AG08395 (cell line): ENCODE measurements around the gene EIF3K.

Experiments used
- DNase-seq: peaks from one replicate; pipeline ENCODE4 v3.0.0; 2012; ENCODE audit warnings: mixed read lengths, low spot score

The EIF3K gene

DNA sequence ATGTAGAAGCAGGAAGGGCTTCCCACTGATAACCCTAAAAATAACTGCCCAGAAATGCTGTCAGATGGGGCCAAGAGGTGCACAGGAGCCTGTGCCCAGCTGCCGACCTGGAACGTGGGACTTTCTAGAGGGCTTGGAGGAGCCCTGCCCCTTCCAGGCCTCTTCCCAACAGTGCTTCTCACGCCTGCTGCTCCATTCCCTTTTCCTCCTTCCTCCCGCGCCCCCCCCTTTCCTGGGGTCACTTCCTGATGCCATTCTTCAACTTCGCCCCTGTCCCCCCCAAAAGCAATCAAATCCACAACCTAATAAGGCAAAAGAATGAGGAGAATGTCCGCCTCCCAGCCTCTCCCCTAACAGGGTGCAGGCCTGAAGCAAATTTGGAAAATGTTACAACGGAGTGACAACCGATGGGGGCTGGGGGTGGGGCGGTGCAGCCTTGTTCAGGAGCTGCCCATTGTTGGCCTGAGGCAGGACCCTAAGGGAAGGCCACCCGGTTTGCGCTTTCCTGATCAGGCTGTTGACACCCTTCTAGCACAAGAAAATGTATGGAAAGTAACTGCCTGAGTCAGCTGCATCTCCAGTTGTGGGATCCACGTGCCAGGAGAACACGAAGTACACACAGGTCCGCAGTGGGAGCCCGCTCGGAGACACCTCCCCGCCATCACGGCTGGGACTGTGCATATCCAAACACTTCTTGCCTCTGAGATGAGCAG, 47.1 kb downstream of the EIF3K start:
- DNase-seq, result peak; percentile 71

DNA sequence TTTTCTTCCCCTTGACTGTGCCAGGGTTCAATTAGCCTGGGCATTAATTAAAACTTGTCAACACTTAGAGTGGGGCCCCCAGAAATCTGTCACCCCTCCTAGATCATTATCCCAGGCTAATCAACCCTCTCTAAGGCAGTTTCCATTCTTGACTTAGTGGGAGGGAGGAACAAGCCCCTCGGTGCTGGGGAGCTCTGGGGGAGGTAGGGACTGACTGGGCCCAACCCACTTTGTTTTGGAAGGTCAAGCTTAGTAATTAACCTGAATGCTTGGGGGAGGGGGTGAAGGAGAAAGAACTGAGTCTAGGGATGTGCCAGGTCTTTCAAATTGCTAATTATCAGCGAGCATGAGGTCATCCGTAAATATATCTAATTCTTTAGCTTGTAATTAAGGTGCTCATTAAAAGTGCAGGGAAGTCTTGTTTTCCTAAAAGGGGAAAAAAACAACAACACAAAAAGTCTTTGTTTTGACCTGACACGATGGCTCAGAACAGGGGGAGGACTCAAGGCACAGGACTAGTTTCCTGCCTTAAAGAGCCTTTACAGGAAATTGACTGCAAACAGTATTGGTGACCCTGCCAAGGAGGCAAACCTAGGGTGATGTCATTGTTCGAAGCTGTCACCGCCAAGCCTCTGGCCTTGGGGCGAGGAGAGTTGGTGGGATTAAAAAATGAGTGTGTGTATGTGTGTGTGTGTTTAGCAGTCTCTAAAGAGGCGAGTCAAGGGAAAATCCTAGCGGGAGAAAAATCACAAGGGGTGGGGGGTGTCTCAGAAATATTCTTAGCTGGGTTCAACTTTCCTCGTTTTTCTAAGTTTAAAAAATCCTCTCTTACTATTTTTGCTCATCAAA, 47.9 kb downstream of the EIF3K start:
- peak; percentile 71 for DNase-seq

DNA sequence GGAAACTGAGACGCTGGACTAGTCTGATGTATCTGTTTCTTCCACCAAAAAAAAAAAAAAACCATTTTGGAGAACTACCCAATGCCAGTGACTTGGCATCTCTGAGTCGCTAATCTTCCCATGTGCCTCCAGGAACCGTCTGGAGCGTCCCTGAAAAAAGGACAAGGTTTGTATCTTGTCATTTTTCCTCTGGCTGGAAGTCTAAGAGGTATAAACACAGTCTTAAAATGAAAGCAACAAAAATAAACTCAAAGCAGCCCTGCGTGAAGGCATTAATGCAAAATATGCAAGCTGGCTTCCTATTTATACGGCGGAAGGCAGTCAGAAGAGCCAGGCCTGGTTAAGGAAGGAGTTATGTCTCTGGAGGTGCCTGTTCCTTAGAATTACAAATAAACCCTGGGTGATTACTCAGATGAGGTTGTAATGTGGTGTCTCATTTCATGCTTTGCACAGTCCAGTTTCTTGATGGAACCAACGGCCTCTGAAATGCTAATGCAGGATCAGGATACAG, 48.7 kb downstream of the EIF3K start:
- peak; percentile 44 for DNase-seq

DNA sequence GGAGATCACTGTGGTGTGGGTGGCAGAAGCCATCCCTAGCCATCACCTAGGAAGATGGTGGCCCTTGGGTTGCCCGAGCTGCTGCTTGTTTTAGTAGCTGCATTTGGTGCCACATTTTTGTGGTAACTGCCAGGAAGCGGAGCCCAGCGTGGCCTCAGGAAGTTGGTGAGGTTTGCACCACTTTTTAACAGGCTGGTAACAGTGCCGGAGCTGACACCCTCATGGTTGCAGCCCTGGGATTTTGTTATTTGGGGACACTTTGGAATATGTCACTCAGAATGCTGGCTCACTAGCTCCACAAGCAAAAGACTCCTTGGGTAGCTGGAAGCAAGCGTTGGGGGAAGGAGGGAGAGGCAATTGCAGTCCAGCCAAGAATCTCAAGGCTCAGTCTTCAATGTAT, 50.6 kb downstream of the EIF3K start:
- DNase-seq, result no peak

DNA sequence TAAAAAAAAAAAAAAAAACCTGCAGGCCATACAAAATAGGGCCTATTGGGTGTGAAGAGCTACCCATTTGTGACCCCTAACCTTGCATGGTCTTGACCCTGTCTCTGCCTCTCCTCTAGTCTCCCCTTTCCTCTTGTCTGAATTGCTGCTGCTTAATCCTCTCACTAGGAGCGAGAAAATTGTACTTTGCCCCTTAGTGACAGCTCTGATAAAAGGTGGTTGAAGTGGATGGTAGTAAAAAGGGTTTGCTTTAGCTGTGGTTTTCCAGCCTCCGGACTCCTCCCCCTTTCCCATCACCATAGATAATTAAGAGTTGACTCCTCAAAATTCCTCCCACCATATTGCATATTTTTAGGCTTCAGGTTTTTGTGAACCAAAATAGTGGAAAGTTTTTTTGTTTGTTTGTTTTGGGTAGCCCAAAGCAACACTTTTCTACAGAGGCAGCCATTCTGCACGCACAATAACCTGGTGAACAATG, 52.0 kb downstream of the EIF3K start:
- peak; percentile 48 for DNase-seq

DNA sequence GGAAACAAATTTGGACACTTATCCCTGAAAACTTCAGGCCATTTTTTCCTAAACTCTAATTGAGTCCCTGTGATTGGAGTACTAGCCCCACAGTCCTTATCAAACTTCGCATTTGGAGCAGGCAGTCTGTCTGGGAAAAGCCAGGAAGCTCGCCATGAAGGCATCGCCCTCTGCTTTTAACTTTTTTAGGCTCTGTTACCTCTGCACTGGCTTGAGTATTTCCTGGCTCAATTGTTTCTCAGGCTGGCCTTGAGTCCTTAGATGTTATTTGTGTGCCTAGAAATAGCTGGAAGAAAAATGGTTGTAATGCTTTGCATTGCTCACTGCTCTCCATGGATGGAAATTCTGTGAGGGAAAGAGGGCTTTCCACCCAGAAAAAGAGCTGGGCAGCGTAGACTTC, 52.7 kb downstream of the EIF3K start:
- DNase-seq, result no peak

DNA sequence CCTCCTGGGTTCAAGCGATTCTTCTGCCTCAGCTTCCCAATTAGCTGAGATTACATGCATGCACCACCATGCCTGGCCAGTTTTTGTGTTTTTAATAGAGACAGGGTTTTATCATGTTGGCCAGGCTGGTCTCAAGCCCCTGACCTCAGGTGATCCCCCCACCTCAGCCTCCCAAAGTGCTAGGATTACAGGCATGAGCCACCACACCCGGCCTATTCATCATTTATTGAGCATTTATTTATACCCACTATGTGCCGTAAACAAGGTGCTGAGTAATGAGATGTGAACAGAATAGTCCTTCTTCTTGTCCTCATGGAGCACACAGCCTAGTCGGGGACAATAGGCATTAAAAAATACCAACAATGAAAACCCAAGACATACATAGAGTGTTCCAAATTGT, 54.0 kb downstream of the EIF3K start:
- DNase-seq, result no peak

DNA sequence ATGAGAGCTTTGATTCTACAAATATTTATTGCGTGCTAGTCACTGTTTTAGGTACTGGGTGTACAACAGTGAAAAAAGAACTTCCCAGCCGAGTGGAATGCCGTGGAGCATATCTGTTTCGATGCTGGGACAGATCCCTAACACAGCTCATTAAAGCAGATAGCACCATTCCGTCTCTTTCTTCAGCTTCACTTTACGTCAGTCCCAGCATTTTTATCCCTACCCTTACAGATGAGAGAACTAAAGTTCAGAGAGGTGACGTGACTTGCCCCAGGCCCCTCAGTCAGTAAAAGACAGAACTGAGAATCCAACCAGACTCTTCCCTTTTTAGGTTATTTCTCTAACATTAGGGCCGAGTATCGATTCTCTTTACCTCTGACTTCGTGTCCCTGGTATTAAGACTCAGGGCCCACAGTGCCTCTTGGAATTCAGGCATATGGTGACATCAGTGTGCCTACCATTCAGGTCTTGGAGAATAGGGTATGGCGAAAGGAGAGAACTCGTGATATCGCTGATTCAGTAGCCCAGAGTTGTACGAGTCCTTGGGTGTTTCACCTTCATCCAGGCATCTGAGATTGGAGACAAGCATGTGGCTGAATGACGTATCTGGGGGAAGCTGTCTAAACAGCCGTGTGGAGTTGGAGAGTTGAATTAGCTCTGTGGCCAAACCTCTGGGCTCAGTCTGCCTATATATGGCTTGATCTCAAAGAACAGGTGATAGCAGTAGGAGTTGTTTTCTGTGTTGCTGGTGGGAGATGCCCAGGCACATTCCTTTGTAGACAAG, 55.6 kb downstream of the EIF3K start:
- no peak for DNase-seq

DNA sequence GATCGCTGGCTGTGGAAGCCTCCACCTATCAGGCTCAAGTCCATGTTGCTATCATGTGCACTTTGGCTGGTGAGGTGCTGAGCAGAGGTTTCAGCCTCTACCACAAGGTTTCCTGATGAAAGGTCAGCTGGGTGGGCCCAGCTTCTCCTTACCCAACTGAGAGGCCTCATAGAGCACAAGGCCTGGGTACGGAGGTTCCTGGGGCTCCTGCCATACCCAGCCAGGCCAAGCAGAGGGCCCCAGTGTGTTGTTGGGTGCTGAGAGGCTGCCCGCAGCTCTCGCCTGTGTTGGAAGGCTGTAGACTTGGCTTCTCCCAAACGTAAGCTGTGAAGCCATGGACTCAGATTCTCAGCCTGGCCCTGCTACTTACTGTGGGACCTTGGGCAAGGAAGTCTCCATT, 56.6 kb downstream of the EIF3K start:
- DNase-seq, result no peak

DNA sequence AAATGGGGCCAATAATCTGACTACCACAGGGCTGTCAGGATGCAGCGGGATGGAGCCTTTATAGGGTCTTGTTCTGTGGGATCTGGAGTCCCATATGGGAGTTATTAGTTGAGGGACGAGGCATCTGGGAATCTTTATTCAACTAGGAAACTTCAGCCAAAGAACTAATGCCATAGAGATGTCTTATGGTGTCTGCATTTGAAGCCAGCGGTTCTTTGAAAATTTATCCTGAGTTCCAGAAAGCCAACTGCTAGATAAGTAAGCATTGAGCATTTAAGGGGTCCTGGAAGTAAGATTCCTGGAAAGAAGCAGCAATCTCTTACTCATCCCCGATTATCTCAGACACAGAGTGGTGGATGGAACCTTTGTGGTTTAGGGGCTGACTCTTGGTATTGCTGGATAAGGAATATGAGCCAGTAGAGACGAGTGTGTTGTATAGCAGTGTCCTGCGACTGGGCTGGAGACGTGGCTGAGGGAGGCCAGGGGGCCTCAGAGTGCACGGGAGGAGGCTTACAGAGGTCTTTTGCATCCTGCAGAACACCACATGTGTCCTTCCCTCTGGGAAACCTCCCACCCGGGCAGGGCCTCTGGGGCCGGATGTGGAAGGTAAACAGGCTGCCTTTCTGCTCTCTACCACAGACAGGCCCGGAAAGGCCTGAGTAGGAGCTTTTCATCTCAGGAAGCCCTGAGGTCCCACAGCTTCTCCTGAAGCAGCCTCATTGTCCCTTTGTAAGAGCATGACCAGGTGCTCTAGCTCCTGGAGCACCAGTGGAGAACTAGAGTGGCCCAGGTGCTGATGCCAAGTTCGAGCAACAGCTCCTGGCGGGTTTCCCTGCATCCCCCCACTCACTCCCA, 57.3 kb downstream of the EIF3K start:
- DNase-seq, result peak; percentile 47

DNA sequence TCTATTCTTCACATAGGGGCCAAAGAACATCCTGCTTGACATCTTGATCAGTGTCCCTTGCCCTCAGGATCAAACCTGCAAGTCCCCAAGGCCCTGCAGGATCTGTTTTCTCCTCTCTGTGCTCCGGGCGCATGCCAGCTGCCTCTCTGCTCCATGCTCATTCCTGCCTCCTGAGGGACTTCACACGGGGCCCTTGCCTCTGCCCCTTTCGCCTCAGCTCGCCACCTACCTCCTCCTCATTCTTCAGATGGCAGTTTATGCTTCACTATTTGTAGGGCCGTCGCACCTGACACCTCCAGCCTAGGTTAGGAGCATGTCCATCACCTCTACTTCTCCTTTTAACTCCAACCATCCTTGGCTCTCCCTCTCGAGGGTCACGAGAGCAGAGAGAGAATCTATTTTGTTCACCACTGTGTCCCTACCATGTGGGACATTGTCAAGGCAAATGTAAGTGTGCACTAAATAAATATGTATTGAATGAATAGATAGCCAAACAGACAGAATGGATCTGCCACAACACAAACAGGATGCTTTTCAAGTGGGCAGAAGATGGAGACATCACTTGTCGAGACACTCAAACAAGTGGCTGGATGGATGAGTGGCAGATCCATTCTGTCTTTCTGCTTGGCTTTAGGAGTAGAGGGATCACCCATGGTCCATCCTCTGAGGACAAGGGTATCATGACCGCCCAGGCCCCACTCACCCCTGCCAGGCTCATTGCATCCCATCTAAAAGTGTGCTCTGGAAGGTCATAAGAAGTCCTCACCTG, 58.1 kb downstream of the EIF3K start:
- no peak for DNase-seq

DNA sequence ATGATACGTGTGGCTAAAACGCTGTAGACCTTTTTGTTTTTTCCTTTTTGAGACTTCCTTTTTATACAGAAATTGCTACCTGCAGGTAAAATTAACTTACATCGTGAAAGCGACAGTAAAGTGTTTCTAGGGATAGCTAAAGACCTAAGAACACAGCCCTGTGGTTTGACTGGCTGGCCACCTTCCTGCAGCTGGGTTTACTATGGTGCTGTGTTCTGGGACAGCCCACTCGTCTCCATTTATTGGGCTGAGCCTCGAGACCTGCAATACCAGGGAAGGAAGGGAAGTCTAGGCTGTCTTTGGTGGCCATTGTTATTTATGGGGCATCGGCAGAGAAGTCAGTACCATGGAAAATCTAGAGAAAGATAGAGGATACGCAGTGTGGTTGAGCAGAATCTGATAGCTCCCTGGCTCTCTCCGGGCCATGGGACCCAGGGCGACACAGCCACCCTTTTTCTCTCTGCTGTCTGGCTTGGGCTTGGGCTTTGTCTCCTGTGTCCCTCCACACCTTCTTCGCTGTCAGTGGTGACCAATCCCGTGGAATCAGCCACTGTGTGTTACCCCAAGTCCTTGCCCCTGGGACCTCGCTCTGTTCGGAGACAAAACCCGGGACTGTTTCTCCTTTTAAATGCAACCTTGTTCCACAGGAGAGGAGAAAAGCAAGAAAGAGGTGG, 59.4 kb downstream of the EIF3K start:
- no peak for DNase-seq

DNA sequence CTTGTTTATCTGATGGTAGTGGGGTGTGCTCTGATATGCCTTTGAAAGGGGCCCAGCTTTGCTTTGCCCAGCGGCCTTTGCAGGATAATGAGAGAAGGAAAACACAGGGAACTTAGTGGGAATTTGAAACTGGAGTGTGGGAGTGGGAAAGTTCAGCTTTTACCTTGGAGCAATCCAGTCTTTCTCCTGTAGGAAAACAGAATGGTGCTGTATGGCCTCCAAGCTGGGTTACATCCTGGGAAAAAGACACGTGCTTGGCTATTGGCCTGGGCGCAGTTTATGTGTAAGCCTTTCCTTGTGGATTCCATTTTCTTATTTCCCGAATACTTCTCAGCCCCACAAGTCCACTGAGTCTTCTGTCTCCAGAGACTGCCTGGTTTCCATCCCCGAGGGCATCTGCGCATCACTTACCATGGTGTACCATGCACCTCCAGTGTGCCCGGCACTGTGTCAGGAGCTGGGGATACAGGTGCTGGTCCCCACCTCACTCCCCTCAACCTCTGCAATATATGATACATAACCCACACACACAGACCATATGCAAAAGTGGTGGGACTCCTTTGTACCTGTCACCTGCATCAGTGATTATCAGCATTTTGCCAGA, 60.0 kb downstream of the EIF3K start:
- no peak for DNase-seq

DNA sequence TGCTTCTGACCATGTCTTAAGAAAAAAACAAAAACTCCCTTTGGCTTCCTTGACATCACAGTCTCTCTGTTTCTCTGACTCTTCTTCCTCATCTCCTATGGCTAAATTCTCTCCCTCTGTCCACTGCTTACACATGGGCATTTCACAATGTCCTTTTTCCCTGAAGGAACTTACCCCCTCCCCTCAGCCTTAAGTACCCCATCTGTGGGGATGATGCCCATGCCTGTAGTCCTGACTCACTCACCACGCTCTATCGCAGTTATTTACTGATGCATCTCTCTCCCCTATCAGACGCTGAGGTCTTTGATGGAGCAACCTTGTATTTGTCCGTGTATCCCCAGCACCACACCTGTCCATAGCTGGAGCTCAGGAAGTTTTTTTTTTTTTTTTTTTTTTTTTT, 60.9 kb downstream of the EIF3K start:
- no peak for DNase-seq

DNA sequence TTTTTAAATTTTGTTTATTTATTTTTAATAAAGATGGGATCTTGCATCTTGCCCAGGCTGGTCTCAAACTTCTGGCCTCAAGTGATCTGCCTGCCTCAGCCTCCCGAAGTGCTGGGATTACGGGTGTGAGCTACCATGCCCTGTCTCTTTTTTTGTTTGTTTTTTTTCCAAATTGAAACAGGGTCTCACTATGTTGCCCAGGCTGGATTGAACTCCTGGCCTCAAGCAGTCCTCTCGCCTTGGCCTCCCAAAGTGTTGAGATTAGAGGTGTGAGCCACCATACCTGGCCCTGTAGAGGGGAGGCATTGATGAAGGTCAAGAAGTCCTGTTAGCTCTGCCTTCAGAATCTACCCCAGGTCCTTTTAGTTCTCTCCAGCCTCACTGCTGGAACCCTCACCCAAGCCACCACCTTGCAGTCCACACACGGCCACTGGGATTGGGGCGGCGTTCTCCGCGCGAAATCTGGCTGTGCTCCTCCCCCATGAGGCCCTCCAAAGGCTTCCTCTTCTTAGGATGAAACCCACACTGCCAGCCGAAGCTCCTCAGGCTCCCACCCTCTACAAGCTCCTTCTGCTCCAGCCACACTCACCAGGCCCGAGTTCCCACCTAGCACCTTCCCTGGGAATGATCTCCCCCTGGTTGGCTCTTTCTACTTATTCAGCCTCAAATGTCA, 63.3 kb downstream of the EIF3K start:
- no peak for DNase-seq

DNA sequence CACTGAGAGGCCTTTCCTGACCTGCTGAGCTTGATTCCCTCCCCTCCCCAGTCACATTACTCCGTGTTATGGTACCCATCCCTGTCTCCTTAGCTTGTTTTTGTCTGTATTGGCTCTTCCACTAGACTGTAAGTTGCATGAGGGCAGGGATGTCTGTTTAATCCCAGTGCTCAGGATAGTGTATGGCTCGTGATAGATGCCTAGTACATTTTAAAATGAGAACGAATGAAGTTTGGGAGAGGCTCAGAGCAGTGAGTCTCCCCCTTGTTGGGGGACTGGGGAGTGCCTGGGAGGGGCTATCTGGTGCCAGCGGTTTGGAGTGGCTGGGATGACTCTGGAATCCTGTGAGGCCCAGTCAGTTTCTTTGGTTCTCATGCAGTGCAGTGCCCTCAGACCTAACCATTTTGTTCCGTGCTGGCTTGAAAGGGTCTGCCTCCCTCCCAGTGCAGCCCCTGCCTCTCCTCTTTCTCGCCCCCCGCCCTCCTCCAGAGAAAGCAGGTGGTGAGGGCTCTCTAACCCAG, 63.9 kb downstream of the EIF3K start:
- DNase-seq, result no peak

DNA sequence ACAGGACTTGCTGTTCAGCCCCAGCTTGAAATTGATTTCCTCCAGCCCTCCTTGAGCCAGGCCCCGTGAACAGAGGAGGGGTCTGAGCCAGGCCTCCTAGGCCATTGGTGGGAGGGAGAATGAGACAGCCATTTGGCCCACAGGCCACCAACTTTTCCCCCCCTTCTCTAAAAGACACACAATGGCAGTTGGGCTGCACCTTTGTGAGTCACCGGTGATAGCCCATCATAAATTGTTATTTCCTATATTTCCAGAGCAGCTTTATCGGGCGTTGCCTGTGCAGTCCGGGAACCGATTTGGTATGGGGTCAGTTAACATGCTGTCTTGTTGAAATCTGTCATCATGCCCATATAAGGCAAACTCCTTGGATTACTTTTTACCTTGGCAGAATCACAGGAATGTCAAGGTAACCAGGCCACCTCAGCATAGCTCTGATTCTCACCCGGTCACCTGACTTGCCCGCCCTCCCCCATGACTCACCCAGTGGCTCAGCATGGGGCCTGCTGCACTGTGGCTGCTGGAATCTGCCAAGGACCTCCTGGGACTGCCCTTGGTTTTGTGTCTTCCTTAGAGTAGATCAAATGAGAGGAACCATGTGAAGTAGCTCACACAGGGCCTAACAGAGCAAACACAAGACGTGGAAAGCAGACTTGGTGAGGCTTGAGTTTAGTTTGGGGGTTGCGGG, 64.5 kb downstream of the EIF3K start:
- DNase-seq, result peak; percentile 87
